Large intestine (tissue), 3 donors: ENCODE results near the gene NOTUM. TPM values are rescaled to one million over a fixed set of nuclear protein-coding genes. Genes with fewer than 3 reads are reported as not detected.

ENCODE experiments used
- DNase-seq, 2 donors: peaks; one replicate each; pipeline versions ENCODE4 v3.0.0 to v3.0.0-alpha.2; 2013
- H3K27ac ChIP-seq: one replicate; pipeline ENCODE4 v1.5.1; 2013; ENCODE audit warnings: low read length
- H3K27me3 ChIP-seq: 2 replicates; pipeline ENCODE4 v1.6.1; 2013; ENCODE audit warnings: low read length; ENCODE audit not compliant: control insufficient read depth, insufficient read depth
- H3K36me3 ChIP-seq: 2 replicates; pipeline ENCODE4 v1.6.1; 2013; ENCODE audit warnings: low read length; ENCODE audit not compliant: control insufficient read depth, insufficient read depth
- H3K4me1 ChIP-seq: one replicate; pipeline ENCODE4 v1.6.1; 2013; ENCODE audit warnings: low read length; ENCODE audit not compliant: control insufficient read depth, insufficient read depth
- H3K4me3 ChIP-seq: one replicate; pipeline ENCODE4 v1.5.1; 2013; ENCODE audit warnings: low read length
- H3K9me3 ChIP-seq: one replicate; pipeline ENCODE4 v1.6.1; 2013; ENCODE audit warnings: mild to moderate bottlenecking, low read depth, low read length, moderate library complexity; ENCODE audit not compliant: control insufficient read depth
- WGBS: methylation state at CpG from one replicate; pipeline ENCODE4 v1.1.5; 2013; ENCODE audit warnings: low lambda C conversion rate; ENCODE audit not compliant: insufficient coverage; 5-methylcytosine and 5-hydroxymethylcytosine counted together
- polyA plus RNA-seq: library from polyadenylated mRNA; unstranded; fragments of 120-200 nt; gene quantifications from one replicate; pipeline ENCODE4 v1.2.1, GENCODE V29; 2013

NOTUM gene
- polyA plus RNA-seq, 1 donor: 4.1 TPM

GRCh38 chr17:81903896-81904599, 56.9 kb downstream of the NOTUM start:
- 80% methylated on average over 1 of the region's 24 CpGs for WGBS
- Histone ChIP-seq H3K9me3 (peaks cover 6% of the 10 kb centered on the region), H3K36me3 (peaks cover 68% of the 10 kb centered on the region)

GRCh38 chr17:81903415-81903831, 57.6 kb downstream of the NOTUM start:
- Histone ChIP-seq H3K4me1 (peaks cover 8% of the 10 kb centered on the region), H3K4me3 (no peak overlapping the region), H3K27ac (no peak overlapping the region), H3K27me3 (peaks cover 21% of the 10 kb centered on the region), H3K36me3 (peaks cover 68% of the 10 kb centered on the region), H3K9me3 (peaks cover 6% of the 10 kb centered on the region)
- WGBS: no CpG with 5 or more reads among the region's 10 CpGs
- DNase-seq: no peak

More at GRCh38 chr17:81903896-81904599, 56.9 kb downstream of the NOTUM start:
- no peak overlapping the region for H3K27ac ChIP-seq
- DNase-seq: no peak
- peaks cover 21% of the 10 kb centered on the region for H3K27me3 ChIP-seq
- peaks cover 8% of the 10 kb centered on the region for H3K4me1 ChIP-seq
- no peak overlapping the region for H3K4me3 ChIP-seq

GRCh38 chr17:81902653-81903414, 58.2 kb downstream of the NOTUM start:
- peaks cover 8% of the 10 kb centered on the region for H3K4me1 ChIP-seq
- peaks cover 21% of the 10 kb centered on the region for H3K27me3 ChIP-seq
- H3K27ac ChIP-seq: no peak overlapping the region
- peaks cover 68% of the 10 kb centered on the region for H3K36me3 ChIP-seq
- no peak overlapping the region for H3K4me3 ChIP-seq
- peaks cover 6% of the 10 kb centered on the region for H3K9me3 ChIP-seq
- DNase-seq: no peak
- 20% methylated on average over 1 of the region's 47 CpGs for WGBS

Other genes with a start within 250 kb of the NOTUM start
- 42.2 TPM for gene SLC25A10, start 248.9 kb downstream of the NOTUM start, polyA plus RNA-seq
- 2.5 TPM for gene GCGR, start 157.0 kb downstream of the NOTUM start, polyA plus RNA-seq
- 60.9 TPM for gene MCRIP1, start 127.9 kb downstream of the NOTUM start, polyA plus RNA-seq
- 0.21 TPM for gene PPP1R27, start 126.1 kb downstream of the NOTUM start, polyA plus RNA-seq
- 737 TPM for gene P4HB, start 100.7 kb downstream of the NOTUM start, polyA plus RNA-seq
- gene ARHGDIA, start 89.8 kb downstream of the NOTUM start, polyA plus RNA-seq: 203 TPM
- gene ALYREF, start 69.6 kb downstream of the NOTUM start, polyA plus RNA-seq: 59.0 TPM
- 79.6 TPM for gene ANAPC11, start 69.5 kb downstream of the NOTUM start, polyA plus RNA-seq
- 0.39 TPM for gene NPB, start 58.9 kb downstream of the NOTUM start, polyA plus RNA-seq
- gene PCYT2, start 49.8 kb downstream of the NOTUM start, polyA plus RNA-seq: 33.8 TPM
- 25.2 TPM for gene SIRT7, start 43.0 kb downstream of the NOTUM start, polyA plus RNA-seq
- 21.1 TPM for gene MAFG, start 33.5 kb downstream of the NOTUM start, polyA plus RNA-seq
- gene PYCR1, start 23.9 kb downstream of the NOTUM start, polyA plus RNA-seq: 24.5 TPM
- 0.07 TPM for gene MYADML2, start 14.0 kb downstream of the NOTUM start, polyA plus RNA-seq
- gene ASPSCR1, start 16.4 kb upstream of the NOTUM start, polyA plus RNA-seq: 24.9 TPM
- 48.0 TPM for gene CENPX, start 61.7 kb upstream of the NOTUM start, polyA plus RNA-seq
- gene LRRC45, start 62.1 kb upstream of the NOTUM start, polyA plus RNA-seq: 14.4 TPM
- 10.1 TPM for gene RAC3, start 70.5 kb upstream of the NOTUM start, polyA plus RNA-seq
- gene DCXR, start 76.5 kb upstream of the NOTUM start, polyA plus RNA-seq: 44.1 TPM
- gene RFNG, start 90.6 kb upstream of the NOTUM start, polyA plus RNA-seq: 42.1 TPM
- 97.1 TPM for gene GPS1, start 90.7 kb upstream of the NOTUM start, polyA plus RNA-seq
- gene DUS1L, start 104.6 kb upstream of the NOTUM start, polyA plus RNA-seq: 90.4 TPM
- gene FASN, start 137.0 kb upstream of the NOTUM start, polyA plus RNA-seq: 34.7 TPM